ENCODE data around the gene DLG2.

The DLG2 gene

DNA sequence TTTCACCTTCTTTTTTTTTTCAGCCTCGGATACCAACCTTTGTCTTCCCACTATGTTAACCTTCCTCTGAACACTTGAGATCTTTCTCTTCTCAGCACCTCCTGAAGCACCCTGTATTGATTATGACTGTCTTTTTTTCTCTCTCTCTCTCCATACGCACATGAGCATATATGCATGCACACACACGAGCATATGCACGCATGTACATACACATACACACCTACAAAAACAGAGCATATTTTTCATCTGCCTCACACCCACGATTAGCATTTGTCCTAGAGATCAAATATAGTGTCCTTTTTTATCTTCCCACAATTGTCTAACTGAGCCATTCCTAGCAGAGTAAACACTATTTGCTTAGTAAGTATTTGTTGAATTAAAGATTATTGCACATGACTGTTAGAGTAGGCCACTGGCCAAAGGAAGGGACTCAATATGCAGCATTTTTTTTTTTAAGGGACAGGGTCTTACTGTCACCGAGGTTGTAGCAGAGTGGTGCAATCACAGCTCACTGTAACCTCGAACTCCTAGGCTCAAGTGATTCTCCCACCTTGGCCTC is 1718.8 kb downstream of the DLG2 start:
- H3K27ac ChIP-seq (ENCODE audit: insufficient read depth, low read depth, low read length, poor library complexity, severe bottlenecking): no peak overlapping the region
- no peaks in the 10 kb centered on the region for H3K9me3 ChIP-seq (ENCODE audit: control insufficient read depth, low read length)
- no peaks in the 10 kb centered on the region for H3K27me3 ChIP-seq (ENCODE audit: control insufficient read depth, insufficient read depth, low read length, poor library complexity, severe bottlenecking)
- no peaks in the 10 kb centered on the region for H3K4me1 ChIP-seq (ENCODE audit: control insufficient read depth, insufficient read depth, low read length)
- no peak overlapping the region for H3K4me3 ChIP-seq (ENCODE audit: insufficient read depth, low read depth, low read length)
- no peaks in the 10 kb centered on the region for H3K36me3 ChIP-seq (ENCODE audit: control insufficient read depth, insufficient read depth, low read length)
- WGBS, 2 experiments: 84% methylated on average over 7 of the region's 7 CpGs

DNA sequence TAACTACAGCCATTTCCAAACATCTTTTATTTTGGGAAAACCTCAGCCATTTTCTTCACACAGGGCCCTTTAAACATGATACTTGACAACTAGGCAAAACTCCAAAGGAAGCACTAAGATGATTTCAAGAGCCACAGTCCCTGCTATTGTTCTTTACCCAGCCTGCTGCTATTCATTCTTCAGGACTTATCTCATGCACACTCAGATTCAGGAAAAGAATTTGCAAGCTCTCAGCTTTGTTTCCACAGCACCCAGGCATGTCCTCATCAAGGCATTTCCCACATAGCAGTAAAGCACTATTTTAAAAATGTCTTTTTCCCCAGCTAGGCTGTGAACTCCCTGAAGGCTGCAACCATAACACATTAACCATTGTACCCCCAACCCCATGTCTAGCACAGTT is 1731.6 kb downstream of the DLG2 start:
- Histone ChIP-seq H3K27me3 (ENCODE audit: control insufficient read depth, insufficient read depth, low read length, poor library complexity, severe bottlenecking) (no peaks in the 10 kb centered on the region), H3K4me3 (ENCODE audit: insufficient read depth, low read depth, low read length) (no peak overlapping the region)

DNA sequence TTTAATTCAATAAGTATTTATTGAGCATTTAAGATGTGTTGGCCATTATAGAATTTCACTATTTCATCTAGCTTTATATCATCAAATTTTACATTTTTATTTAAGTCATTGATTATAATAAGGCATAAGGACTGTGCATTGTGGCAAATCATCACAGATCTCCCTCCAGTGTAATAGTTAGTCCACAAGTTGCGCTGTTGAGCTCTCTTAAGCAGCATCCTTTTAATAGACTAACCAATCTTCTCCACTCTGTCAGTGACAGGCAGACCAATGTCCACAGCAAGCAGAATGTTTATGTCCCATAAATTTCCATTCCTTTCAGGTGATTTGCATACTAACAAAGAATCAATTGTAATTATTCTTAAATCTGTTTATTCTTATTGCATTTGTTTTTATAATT is 1745.7 kb downstream of the DLG2 start:
- Histone ChIP-seq H3K9me3 (ENCODE audit: control insufficient read depth, low read length) (no peaks in the 10 kb centered on the region), H3K27me3 (ENCODE audit: control insufficient read depth, insufficient read depth, low read length, poor library complexity, severe bottlenecking) (no peaks in the 10 kb centered on the region), H3K4me1 (ENCODE audit: control insufficient read depth, insufficient read depth, low read length) (no peaks in the 10 kb centered on the region), H3K4me3 (ENCODE audit: insufficient read depth, low read depth, low read length) (no peak overlapping the region), H3K27ac (ENCODE audit: insufficient read depth, low read depth, low read length, poor library complexity, severe bottlenecking) (no peak overlapping the region), H3K36me3 (ENCODE audit: control insufficient read depth, insufficient read depth, low read length) (no peaks in the 10 kb centered on the region)
- WGBS, 2 experiments: 92 to 96% methylated on average over 1 of the region's 1 CpG

More for the DNA sequence above, 1731.6 kb downstream of the DLG2 start:
- Histone ChIP-seq H3K36me3 (ENCODE audit: control insufficient read depth, insufficient read depth, low read length) (no peaks in the 10 kb centered on the region), H3K4me1 (ENCODE audit: control insufficient read depth, insufficient read depth, low read length) (peaks cover 3% of the 10 kb centered on the region), H3K27ac (ENCODE audit: insufficient read depth, low read depth, low read length, poor library complexity, severe bottlenecking) (no peak overlapping the region), H3K9me3 (ENCODE audit: control insufficient read depth, low read length) (no peaks in the 10 kb centered on the region)

DNA sequence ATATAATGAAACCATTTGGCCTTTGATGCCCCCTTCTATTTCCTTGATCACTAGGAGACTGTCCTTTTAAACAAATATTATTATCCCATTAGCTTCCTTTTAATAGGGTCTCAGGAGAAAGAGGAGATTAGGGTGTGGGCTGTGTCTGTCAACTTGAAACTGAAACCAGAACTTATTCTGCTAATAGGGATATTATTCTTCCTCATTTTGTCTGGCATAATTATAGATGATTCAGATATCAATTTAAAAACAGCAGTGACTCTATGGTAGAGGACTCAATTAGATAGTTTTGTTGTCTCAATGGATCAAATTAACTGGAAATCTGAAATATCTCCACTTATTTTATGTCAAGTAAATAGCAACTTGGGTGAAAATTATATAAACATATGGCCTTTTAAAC is 1756.1 kb downstream of the DLG2 start:
- H3K4me3 ChIP-seq (ENCODE audit: insufficient read depth, low read depth, low read length): no peak overlapping the region
- no peaks in the 10 kb centered on the region for H3K27me3 ChIP-seq (ENCODE audit: control insufficient read depth, insufficient read depth, low read length, poor library complexity, severe bottlenecking)
- H3K9me3 ChIP-seq (ENCODE audit: control insufficient read depth, low read length): no peaks in the 10 kb centered on the region
- no peak overlapping the region for H3K27ac ChIP-seq (ENCODE audit: insufficient read depth, low read depth, low read length, poor library complexity, severe bottlenecking)
- H3K36me3 ChIP-seq (ENCODE audit: control insufficient read depth, insufficient read depth, low read length): no peaks in the 10 kb centered on the region
- no peaks in the 10 kb centered on the region for H3K4me1 ChIP-seq (ENCODE audit: control insufficient read depth, insufficient read depth, low read length)

DNA sequence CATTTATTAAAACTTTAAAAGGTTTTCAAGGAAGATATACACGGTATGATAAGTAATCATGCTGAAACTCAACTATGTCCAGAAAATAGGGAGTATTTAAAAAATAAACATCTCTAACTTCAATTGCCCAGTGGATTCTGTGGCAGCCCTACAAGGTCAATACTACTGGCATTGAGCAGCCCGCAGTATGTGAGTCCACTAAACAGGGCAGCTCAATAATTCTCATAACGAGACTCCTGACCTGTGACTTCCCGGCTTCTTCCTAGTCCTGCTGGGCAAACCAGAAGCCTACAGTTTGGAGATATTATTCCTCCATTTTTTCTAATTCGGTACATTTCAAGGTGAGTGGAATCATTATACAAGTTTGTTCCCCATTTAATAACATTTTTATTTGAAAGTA is 1760.5 kb downstream of the DLG2 start:
- H3K27me3 ChIP-seq (ENCODE audit: control insufficient read depth, insufficient read depth, low read length, poor library complexity, severe bottlenecking): no peaks in the 10 kb centered on the region
- H3K36me3 ChIP-seq (ENCODE audit: control insufficient read depth, insufficient read depth, low read length): no peaks in the 10 kb centered on the region
- WGBS, 2 experiments: 90 to 99% methylated on average over 3 to 5 of the region's 5 CpGs
- H3K27ac ChIP-seq (ENCODE audit: insufficient read depth, low read depth, low read length, poor library complexity, severe bottlenecking): no peak overlapping the region
- H3K4me1 ChIP-seq (ENCODE audit: control insufficient read depth, insufficient read depth, low read length): no peaks in the 10 kb centered on the region
- no peak overlapping the region for H3K4me3 ChIP-seq (ENCODE audit: insufficient read depth, low read depth, low read length)
- H3K9me3 ChIP-seq (ENCODE audit: control insufficient read depth, low read length): no peaks in the 10 kb centered on the region

DNA sequence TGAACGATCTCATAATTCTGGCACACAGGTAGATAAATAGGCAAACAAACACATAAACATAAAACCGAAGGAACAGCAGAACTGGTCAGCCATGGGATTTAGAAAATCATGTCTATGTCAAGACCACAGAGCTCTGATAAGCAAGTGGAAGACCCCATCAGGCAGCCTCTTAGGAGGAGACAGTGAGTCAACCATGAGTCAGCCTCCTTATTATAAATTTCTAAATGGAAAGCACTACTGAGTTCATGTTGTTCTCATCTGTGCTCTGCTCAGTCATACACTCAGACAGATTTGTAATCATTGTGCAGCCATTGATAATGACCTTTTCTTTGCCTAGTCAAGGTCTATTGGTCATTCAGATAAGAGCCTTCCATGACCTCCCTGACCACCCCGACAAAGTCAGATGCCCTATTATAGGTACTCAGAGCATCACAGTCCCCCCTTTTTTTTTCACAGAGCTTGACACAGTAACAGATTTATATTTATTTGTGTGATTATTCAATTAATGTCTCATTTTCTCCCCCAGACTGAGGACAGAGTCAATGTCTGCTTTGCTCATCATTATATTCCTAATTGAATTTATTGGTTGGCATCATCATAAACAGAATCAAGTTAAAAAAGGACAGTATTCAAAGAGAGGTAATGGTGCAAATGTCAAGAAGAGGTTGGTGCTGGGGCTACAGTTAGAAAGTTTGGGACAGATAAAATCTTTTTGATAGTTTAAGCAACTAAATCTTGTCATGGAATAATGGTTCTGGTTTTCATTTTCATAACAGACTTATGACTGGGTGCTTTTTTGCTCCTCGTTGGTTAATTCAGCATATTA is 1761.3 kb downstream of the DLG2 start:
- Histone ChIP-seq H3K4me3 (ENCODE audit: insufficient read depth, low read depth, low read length) (no peak overlapping the region), H3K4me1 (ENCODE audit: control insufficient read depth, insufficient read depth, low read length) (no peaks in the 10 kb centered on the region), H3K27me3 (ENCODE audit: control insufficient read depth, insufficient read depth, low read length, poor library complexity, severe bottlenecking) (no peaks in the 10 kb centered on the region), H3K9me3 (ENCODE audit: control insufficient read depth, low read length) (no peaks in the 10 kb centered on the region), H3K27ac (ENCODE audit: insufficient read depth, low read depth, low read length, poor library complexity, severe bottlenecking) (no peak overlapping the region), H3K36me3 (ENCODE audit: control insufficient read depth, insufficient read depth, low read length) (no peaks in the 10 kb centered on the region)
- 96 to 97% methylated on average over 4 of the region's 4 CpGs for WGBS, 2 experiments

DNA sequence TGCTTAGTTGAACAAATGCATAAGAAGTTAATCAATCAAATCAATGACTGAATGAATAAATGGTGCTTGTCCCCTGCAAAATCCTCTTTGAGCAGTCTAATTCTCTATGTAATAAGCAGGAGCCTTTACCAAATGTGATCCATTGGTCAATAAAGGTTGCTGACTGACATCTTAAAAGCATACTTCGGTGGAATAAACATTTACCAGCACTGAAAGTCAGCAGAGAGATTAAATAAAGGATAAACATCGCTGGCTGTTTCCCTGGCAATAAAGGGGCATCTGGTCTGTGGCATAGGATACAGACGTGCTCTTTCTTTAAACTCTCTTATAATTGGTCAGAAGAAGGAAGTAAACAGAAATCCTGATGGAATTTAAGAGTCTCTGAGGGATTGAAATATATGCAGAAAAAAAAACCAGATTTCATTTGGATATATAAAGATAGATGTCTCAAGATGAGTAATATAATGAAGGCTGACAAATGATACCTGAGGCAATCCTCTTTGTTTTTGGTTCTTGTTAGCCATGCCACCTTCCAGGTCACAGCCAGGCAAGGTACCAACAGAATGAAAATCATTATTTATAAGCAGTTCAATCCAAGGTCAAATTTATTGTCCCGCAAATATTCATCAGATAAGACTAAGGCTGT is 1762.6 kb downstream of the DLG2 start:
- 79 to 82% methylated on average over 4 of the region's 4 CpGs for WGBS, 2 experiments
- Histone ChIP-seq H3K27me3 (ENCODE audit: control insufficient read depth, insufficient read depth, low read length, poor library complexity, severe bottlenecking) (no peaks in the 10 kb centered on the region), H3K27ac (ENCODE audit: insufficient read depth, low read depth, low read length, poor library complexity, severe bottlenecking) (no peak overlapping the region), H3K9me3 (ENCODE audit: control insufficient read depth, low read length) (no peaks in the 10 kb centered on the region), H3K4me1 (ENCODE audit: control insufficient read depth, insufficient read depth, low read length) (no peaks in the 10 kb centered on the region), H3K4me3 (ENCODE audit: insufficient read depth, low read depth, low read length) (no peak overlapping the region), H3K36me3 (ENCODE audit: control insufficient read depth, insufficient read depth, low read length) (no peaks in the 10 kb centered on the region)

DNA sequence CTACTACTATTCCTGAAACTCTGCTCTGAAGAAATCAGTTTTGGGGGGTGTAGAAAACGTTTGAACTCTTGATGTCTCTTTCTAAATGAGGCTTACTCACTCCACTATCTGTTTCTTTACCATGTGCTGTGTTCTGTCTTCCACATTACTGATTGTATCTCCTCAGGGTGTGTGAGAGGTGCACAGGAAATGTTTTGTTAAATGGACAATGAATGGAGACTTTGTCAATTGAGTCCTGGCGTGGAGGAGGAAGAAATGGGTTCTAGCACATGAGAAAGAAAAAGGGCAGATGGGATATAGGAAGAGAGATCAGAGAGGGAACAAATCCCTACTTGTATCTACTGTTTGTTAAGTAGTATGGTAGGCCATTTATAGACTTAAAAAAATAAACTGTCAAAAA is 1763.9 kb downstream of the DLG2 start:
- Histone ChIP-seq H3K4me1 (ENCODE audit: control insufficient read depth, insufficient read depth, low read length) (no peaks in the 10 kb centered on the region), H3K9me3 (ENCODE audit: control insufficient read depth, low read length) (no peaks in the 10 kb centered on the region), H3K4me3 (ENCODE audit: insufficient read depth, low read depth, low read length) (no peak overlapping the region), H3K27me3 (ENCODE audit: control insufficient read depth, insufficient read depth, low read length, poor library complexity, severe bottlenecking) (no peaks in the 10 kb centered on the region), H3K36me3 (ENCODE audit: control insufficient read depth, insufficient read depth, low read length) (no peaks in the 10 kb centered on the region), H3K27ac (ENCODE audit: insufficient read depth, low read depth, low read length, poor library complexity, severe bottlenecking) (no peak overlapping the region)
- WGBS, 2 experiments: 73 to 79% methylated on average over 2 of the region's 2 CpGs

DNA sequence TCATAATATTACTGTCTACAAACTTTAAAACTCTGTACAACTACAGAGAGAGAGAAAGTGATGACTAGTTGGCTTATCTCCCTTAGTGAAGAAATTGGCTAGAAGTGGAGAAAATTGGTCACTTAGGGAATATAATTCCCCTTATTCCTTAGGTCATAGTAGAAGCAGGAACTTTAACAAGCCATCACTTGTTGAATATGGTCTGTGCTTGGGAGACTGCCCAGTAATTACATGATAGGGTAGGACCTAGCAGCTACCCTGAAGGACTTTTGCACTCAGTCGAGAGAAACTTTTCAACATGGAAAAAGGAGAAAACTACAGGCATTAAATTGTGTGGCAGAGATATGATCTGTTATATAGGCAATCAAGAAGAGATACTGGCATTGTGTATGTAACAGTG is 1764.5 kb downstream of the DLG2 start:
- no peaks in the 10 kb centered on the region for H3K4me1 ChIP-seq (ENCODE audit: control insufficient read depth, insufficient read depth, low read length)
- no peak overlapping the region for H3K27ac ChIP-seq (ENCODE audit: insufficient read depth, low read depth, low read length, poor library complexity, severe bottlenecking)
- H3K9me3 ChIP-seq (ENCODE audit: control insufficient read depth, low read length): no peaks in the 10 kb centered on the region
- no peaks in the 10 kb centered on the region for H3K27me3 ChIP-seq (ENCODE audit: control insufficient read depth, insufficient read depth, low read length, poor library complexity, severe bottlenecking)
- no peaks in the 10 kb centered on the region for H3K36me3 ChIP-seq (ENCODE audit: control insufficient read depth, insufficient read depth, low read length)
- H3K4me3 ChIP-seq (ENCODE audit: insufficient read depth, low read depth, low read length): no peak overlapping the region
- WGBS, 2 experiments: 91 to 94% methylated on average over 1 of the region's 1 CpG

DNA sequence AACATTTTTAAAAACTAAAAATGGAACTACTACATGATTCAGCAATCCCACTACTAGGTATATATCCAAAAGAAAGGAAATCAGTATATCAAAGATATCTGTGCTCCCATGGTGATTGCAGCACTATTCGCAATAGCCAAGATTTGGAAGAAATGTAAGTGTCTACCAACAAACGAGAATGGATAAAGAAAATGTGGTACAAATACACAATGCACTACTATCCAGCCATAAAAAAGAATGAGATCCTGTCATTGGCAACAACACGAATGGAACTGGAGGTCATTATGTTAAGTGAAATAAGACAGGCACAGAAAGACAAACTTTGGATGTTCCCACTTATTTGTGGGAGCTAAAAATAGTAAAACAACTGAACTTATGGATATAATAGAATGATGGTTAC is 1765.1 kb downstream of the DLG2 start:
- no peaks in the 10 kb centered on the region for H3K4me1 ChIP-seq (ENCODE audit: control insufficient read depth, insufficient read depth, low read length)
- no peak overlapping the region for H3K27ac ChIP-seq (ENCODE audit: insufficient read depth, low read depth, low read length, poor library complexity, severe bottlenecking)
- no peaks in the 10 kb centered on the region for H3K27me3 ChIP-seq (ENCODE audit: control insufficient read depth, insufficient read depth, low read length, poor library complexity, severe bottlenecking)
- no peaks in the 10 kb centered on the region for H3K9me3 ChIP-seq (ENCODE audit: control insufficient read depth, low read length)
- no peaks in the 10 kb centered on the region for H3K36me3 ChIP-seq (ENCODE audit: control insufficient read depth, insufficient read depth, low read length)
- 89 to 91% methylated on average over 2 to 3 of the region's 3 CpGs for WGBS, 2 experiments
- no peak overlapping the region for H3K4me3 ChIP-seq (ENCODE audit: insufficient read depth, low read depth, low read length)
